ENCODE data around the gene FMNL3. TPM values are rescaled to one million over a fixed set of nuclear protein-coding genes. Genes with fewer than 3 reads are reported as not detected.

Gene FMNL3
- total RNA-seq, 1 experiment from 2014 or later: 5.6 TPM

- TF ChIP-seq, protein P1, sequence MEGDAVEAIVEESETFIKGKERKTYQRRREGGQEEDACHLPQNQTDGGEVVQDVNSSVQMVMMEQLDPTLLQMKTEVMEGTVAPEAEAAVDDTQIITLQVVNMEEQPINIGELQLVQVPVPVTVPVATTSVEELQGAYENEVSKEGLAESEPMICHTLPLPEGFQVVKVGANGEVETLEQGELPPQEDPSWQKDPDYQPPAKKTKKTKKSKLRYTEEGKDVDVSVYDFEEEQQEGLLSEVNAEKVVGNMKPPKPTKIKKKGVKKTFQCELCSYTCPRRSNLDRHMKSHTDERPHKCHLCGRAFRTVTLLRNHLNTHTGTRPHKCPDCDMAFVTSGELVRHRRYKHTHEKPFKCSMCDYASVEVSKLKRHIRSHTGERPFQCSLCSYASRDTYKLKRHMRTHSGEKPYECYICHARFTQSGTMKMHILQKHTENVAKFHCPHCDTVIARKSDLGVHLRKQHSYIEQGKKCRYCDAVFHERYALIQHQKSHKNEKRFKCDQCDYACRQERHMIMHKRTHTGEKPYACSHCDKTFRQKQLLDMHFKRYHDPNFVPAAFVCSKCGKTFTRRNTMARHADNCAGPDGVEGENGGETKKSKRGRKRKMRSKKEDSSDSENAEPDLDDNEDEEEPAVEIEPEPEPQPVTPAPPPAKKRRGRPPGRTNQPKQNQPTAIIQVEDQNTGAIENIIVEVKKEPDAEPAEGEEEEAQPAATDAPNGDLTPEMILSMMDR (conservative IDR thresholded peaks at IDR 0.05): no peak
- no peak for TF ChIP-seq EZH2 (IDR thresholded peaks at IDR 0.05; ENCODE audit: low read depth)
- Histone ChIP-seq H4K20me1 (ENCODE audit: insufficient read depth) (no peaks in the 10 kb centered on the region), H3K4me3 (no peak overlapping the region), H2AFZ (no peak overlapping the region), H3K36me3 (ENCODE audit: low read depth) (no peaks in the 10 kb centered on the region), H3F3A (ENCODE audit: insufficient read depth, low read depth) (no peaks in the 10 kb centered on the region), H3K9me2 (ENCODE audit: insufficient read depth) (no peaks in the 10 kb centered on the region), H3K9me3 (ENCODE audit: insufficient read depth, low read depth) (no peaks in the 10 kb centered on the region), H3K79me2 (ENCODE audit: low read depth) (no peaks in the 10 kb centered on the region), H3K27me3 (ENCODE audit: insufficient read depth, low read depth) (no peaks in the 10 kb centered on the region; the same call in 1 of the 2 replicates), H3K27ac (no peak overlapping the region), H3K4me1 (replicated peaks; ENCODE audit: insufficient read depth) (no peaks in the 10 kb centered on the region), H3K4me2 (no peak overlapping the region)
- POLR2A ChIA-PET (ENCODE audit: unreplicated experiment): no interaction called here
- DNase-seq: no peak
- intact Hi-C loops (cut with micrococcal nuclease; ENCODE audit: unreplicated experiment): no loop called here
- no TSS peak for BruUV-seq (replicated peaks)
- CTCF ChIA-PET: no interaction called here
Measured at GRCh38 chr12:49672301-49673217, 34.6 kb downstream of the FMNL3 start.

- DNase-seq: no peak
- Histone ChIP-seq H3K4me1 (replicated peaks; ENCODE audit: insufficient read depth) (no peaks in the 10 kb centered on the region), H3K27me3 (ENCODE audit: insufficient read depth, low read depth) (no peaks in the 10 kb centered on the region), H3K36me3 (ENCODE audit: low read depth) (no peaks in the 10 kb centered on the region), H3K9me2 (ENCODE audit: insufficient read depth) (no peaks in the 10 kb centered on the region), H3F3A (ENCODE audit: insufficient read depth, low read depth) (no peaks in the 10 kb centered on the region), H3K79me2 (ENCODE audit: low read depth) (no peaks in the 10 kb centered on the region), H2AFZ (no peak overlapping the region), H3K4me3 (no peak overlapping the region), H4K20me1 (ENCODE audit: insufficient read depth) (no peaks in the 10 kb centered on the region), H3K9me3 (ENCODE audit: insufficient read depth, low read depth) (no peaks in the 10 kb centered on the region), H3K4me2 (no peak overlapping the region), H3K27ac (no peak overlapping the region)
- TF ChIP-seq, protein P1 (conservative IDR thresholded peaks at IDR 0.05): no peak
- no peak for TF ChIP-seq EZH2 (IDR thresholded peaks at IDR 0.05; ENCODE audit: low read depth)
- no TSS peak for BruUV-seq (replicated peaks)
- intact Hi-C loops (cut with micrococcal nuclease; ENCODE audit: unreplicated experiment): no loop called here
- POLR2A ChIA-PET (ENCODE audit: unreplicated experiment): interaction anchor here (0.7 kb wide), 1 partner anchor 148 kb away, joined by 5 read pairs; no protein-coding TSS in a partner anchor
- CTCF ChIA-PET: no interaction called here
Measured at GRCh38 chr12:49671031-49671765, 36.0 kb downstream of the FMNL3 start.

DNA sequence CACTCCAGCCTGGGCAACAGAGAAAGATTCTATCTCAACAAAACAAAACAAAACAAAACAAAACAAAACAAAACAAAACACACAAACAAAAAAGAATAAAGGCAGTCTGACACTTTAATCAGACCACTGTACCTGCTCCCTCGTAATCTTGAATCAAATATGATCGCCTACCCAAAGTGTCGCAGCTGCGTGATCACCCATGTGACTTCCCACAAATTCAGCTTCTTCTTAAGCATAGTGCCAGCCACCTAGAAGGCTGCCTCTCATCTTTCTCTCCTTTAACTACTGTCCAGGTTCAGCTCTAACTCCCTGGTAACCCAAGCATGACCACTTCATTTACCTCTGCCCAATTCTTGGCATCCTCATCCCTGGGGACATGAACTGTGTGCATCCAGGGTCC is 37.4 kb downstream of the FMNL3 start:
- no peak overlapping the region for H3K4me2 ChIP-seq
- no peaks in the 10 kb centered on the region for H3K27me3 ChIP-seq (ENCODE audit: insufficient read depth, low read depth)
- H3K9me3 ChIP-seq (ENCODE audit: insufficient read depth, low read depth): no peaks in the 10 kb centered on the region
- H4K20me1 ChIP-seq (ENCODE audit: insufficient read depth): no peaks in the 10 kb centered on the region
- no peak overlapping the region for H2AFZ ChIP-seq
- CTCF ChIA-PET: no interaction called here
- no peak for DNase-seq
- H3K79me2 ChIP-seq (ENCODE audit: low read depth): no peaks in the 10 kb centered on the region
- intact Hi-C loops (cut with micrococcal nuclease; ENCODE audit: unreplicated experiment): no loop called here
- TF ChIP-seq, protein P1 (conservative IDR thresholded peaks at IDR 0.05): no peak
- TF ChIP-seq EZH2 (IDR thresholded peaks at IDR 0.05; ENCODE audit: low read depth): no peak
- POLR2A ChIA-PET (ENCODE audit: unreplicated experiment): interaction anchor here (0.6 kb wide), 1 partner anchor 29 kb away, joined by 3 read pairs; no protein-coding TSS in a partner anchor
- H3K4me1 ChIP-seq (replicated peaks; ENCODE audit: insufficient read depth): no peaks in the 10 kb centered on the region
- H3F3A ChIP-seq (ENCODE audit: insufficient read depth, low read depth): no peaks in the 10 kb centered on the region
- BruUV-seq (replicated peaks): no TSS peak
- no peaks in the 10 kb centered on the region for H3K36me3 ChIP-seq (ENCODE audit: low read depth)
- no peaks in the 10 kb centered on the region for H3K9me2 ChIP-seq (ENCODE audit: insufficient read depth)
- no peak overlapping the region for H3K4me3 ChIP-seq
- no peak overlapping the region for H3K27ac ChIP-seq
